NCI-H2029 treated with DMSO at 0.1 percent for 48 hours (cell line): ENCODE measurements around the gene CYTH1.

Experiments
- DNase-seq: peaks from one replicate; lab custom pipeline; 2025; lab: John Stamatoyannopoulos, UW

Gene CYTH1

GRCh38 chr17:78669975-78670518 is 112.0 kb downstream of the CYTH1 start:
- DNase-seq, result no peak

GRCh38 chr17:78669256-78669974 is 112.7 kb downstream of the CYTH1 start:
- no peak for DNase-seq

- no peak for DNase-seq
These were observed 113.2 kb downstream of the CYTH1 start for GRCh38 chr17:78668847-78669246.

GRCh38 chr17:78667741-78668640 is 114.1 kb downstream of the CYTH1 start:
- no peak for DNase-seq

GRCh38 chr17:78667091-78667490 is 115.0 kb downstream of the CYTH1 start:
- no peak for DNase-seq

GRCh38 chr17:78665952-78666920 is 115.8 kb downstream of the CYTH1 start:
- no peak for DNase-seq

- DNase-seq, result no peak
These were observed 116.6 kb downstream of the CYTH1 start for GRCh38 chr17:78665387-78665951.

- no peak for DNase-seq
These were observed 117.3 kb downstream of the CYTH1 start for GRCh38 chr17:78664476-78665386.

GRCh38 chr17:78661093-78661770 is 120.8 kb downstream of the CYTH1 start:
- no peak for DNase-seq

GRCh38 chr17:78659546-78659945 is 122.5 kb downstream of the CYTH1 start:
- no peak for DNase-seq

- no peak for DNase-seq
These were observed 123.7 kb downstream of the CYTH1 start for GRCh38 chr17:78658281-78658785.

- no peak for DNase-seq
These were observed 126.7 kb downstream of the CYTH1 start for GRCh38 chr17:78655251-78655940.

GRCh38 chr17:78654325-78654724 is 127.7 kb downstream of the CYTH1 start:
- DNase-seq, result no peak

- no peak for DNase-seq
These were observed 128.7 kb downstream of the CYTH1 start for GRCh38 chr17:78653382-78653781.

GRCh38 chr17:78652913-78653312 is 129.2 kb downstream of the CYTH1 start:
- no peak for DNase-seq

- DNase-seq, result no peak
These were observed 130.0 kb downstream of the CYTH1 start for GRCh38 chr17:78652024-78652423.

GRCh38 chr17:78651554-78651953 is 130.5 kb downstream of the CYTH1 start:
- DNase-seq, result no peak

- DNase-seq, result no peak
These were observed 131.9 kb downstream of the CYTH1 start for GRCh38 chr17:78650093-78650715.
